COLO668 (cell line): Measurements from ENCODE around the gene LIN9.
"Not testable (repeated sequence)": the region's sequence is repeated elsewhere in the genome, so short reads cannot be mapped to it uniquely, and the experiment has no call there.

Source experiments
- DNase-seq: peaks from one replicate; lab custom pipeline; 2025; ENCODE audit not compliant: unreplicated experiment; lab: John Stamatoyannopoulos, UW

The LIN9 gene

DNA sequence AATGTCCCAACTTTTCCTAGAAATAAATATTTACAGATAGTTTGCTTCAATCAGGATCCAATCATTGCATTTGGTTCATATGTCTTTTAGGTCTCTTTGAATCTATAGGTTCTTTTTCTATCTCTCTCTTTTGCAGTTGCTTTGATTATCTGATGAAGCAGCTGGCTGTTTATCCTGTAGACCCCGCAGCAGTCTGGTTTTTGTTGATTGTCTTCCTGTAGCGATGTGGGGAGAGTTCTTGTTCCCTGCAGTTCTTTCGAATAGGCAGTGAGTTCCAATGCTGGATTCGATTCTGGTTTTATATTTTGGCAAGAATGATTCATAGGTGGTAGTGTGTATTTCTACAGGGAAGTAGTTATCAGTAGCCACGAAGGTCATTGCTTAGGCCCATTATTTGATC lies 92.9 kb downstream of the LIN9 start:
- no peak for DNase-seq

DNA sequence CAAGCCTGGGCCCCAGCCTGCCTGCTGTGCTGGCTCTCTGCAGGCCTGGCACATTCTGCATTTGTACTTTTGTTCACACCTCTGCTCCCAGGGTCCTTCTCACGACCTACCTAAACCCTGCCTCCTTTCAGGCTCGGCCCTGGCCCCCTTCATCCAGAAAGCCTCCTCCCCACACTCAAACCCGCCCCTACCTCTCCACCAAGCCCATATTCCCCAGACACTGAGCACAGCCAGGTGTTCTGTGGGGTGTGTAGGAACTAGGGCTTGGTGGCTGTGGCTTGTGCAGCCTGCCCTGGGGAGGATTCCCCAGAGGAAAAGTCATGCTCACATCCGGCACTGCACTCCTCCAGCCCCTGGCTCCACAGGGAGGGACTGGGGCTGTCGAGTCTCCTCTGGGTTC lies 93.7 kb downstream of the LIN9 start:
- DNase-seq: no peak

DNA sequence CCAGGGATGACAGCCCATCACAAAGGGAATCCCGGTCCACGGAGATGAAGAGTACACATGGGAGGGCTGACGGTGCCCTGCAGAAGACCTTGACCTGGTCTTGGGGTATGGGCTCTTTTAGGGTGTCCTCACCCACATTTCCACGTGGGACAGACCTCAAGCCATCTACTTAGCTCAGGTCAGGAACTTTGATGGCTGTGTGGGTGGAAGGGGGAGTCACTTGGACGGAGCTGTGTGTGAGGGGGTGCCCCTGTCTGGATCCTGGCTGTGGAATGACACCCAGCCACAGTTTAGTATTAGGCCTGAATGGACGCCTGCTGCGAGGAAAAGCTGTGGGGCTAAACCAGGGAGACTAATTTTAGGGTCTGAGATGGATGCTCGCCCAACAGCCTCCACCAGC lies 96.4 kb downstream of the LIN9 start:
- DNase-seq: no peak

DNA sequence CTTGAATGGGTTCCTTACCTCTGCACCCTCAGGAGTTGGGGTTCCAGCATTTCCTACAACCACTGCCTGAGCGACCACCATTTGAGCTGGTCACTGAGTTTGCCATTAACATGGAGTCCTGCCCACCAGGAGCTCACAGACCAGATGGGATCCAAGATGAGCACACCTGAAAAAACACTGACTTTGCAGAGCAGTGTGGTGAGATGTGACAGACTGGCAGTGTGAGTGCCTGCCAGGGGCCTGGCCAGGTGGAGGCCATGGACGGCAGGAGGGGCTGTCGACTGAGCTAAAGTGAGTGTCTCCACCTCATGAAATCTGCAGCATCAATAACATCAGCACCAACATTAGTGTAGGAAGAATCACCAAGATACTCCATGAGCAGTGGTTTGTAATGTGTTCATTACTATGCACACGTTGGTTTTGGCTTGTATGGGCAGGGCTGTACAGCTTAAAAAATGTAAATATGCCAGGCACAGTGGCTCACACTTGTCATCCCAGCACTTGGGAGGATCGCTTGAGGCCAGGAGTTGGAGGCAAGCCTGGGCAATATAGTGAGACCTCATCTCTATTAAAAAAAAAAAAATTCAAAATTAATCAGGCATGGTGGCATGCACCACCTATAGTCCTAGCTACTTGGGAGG lies 97.7 kb downstream of the LIN9 start:
- DNase-seq: no peak

DNA sequence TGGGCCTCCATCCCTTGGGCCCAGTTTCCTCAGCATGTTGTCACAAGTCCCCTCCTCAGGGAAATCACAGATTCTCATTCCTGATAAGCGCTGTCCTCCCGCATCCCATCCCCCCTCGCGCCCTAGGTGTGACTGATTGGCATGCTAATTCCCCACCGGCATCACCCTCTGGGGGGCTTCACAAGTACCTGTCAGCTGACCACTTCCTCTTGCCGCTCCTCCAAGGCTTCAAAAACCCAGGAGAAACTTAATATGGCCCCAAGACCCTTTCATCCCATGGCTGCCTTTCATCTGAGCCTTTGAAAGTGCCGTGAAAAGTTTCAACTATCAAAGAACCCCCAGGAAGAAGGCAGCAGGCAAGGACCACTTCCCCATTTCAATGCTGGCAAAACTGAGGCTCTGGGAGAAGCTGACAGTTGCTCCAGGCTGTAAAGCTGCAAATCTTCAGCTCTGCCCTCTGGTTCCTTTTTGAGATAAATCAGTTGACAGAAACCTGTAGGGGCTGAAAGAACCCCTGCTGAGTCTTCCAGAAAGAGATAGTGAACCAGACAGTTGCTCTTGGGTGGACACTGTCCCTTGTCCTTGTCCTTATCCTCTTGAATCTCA lies 98.3 kb downstream of the LIN9 start:
- no peak for DNase-seq

DNA sequence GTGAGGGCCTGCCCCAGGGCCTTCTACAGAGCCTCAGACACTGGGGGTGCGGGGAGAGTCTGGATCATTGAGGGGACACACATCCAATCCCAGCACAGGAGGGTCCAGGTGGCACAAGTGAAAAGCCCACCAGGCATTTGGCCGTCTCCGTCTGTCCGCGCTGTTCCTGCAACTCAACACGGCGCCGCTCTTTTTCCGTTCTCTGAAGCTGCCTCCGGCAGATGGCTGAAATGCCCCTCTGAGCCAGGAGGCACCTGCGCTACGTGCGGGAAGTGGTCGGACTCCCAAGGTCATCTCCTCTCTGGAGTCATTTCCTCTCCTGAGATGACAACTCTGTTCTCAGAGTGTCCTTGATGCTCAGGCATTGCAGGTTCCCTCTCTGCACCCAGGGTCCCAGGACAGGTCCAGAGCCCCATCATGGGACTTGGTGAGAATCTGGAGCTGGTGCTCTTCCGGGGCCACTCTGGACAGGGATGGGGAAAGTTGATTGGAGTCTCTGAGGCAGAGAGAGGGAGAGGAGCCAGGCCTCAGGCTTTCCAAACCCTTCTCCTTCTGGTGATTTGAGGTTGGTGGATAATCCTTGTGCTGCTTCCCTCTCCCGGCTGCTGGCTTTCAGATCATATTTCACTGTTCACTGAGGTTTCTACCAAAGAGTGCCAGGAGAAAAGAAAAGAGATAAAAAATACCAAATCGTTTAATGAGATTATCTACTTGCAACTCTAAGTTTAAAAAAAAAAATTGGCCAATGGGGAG lies 99.5 kb downstream of the LIN9 start:
- DNase-seq: no peak

DNA sequence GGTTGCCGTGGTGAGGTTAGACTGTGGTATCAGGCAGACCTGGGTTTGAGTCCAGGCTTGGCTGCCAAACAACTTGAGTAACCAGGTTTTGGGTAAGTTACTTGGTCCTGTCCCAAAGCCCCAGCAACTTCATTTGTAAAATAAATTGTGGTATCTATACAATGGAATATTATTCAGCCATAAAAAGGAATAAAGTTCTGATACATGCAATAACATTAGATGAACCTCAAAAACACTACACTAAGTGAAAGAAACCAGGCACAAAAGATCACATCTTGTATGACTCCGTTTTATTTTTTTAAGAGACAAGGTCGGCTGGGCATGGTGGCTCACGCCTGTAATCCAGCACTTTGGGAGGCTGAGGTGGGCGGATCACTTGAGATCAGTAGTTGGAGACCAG lies 101.9 kb downstream of the LIN9 start:
- DNase-seq: no peak

DNA sequence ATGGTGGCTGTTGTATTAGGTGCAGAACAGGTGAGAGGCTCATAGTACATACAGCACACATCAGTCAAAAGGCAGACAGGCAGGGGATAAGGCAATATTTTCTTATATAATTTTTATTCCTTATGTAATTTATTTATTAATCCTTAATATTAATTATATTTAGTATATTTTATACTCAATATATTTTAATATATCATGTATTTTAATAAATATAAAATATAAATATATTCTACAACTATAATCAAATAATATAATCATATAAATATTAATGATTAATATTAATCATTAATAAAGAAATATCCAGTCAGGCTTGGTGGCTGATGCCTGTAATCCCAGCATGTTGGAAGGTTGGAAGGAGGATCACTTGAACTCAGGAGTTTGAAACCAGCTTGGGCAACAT lies 104.8 kb downstream of the LIN9 start:
- DNase-seq: no peak

DNA sequence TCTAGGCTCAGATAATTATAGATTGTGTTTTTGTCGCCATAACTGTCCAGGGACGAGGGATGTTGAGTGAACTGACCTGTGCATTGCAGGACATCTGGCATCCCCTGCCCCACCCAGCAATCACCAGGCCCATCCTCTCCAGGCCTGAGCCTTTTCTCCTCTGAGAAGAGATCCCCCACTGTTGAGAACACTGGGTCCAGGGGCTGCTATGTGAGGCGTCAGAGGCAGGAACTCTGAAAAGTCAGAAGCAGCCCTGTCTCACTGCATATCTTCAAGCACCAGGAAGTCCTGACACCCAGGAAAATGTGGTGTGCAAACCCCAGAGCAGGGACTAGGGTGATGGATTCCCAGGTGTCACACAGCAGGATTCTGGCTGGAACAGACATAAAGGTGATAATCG lies 105.3 kb downstream of the LIN9 start:
- no peak for DNase-seq

DNA sequence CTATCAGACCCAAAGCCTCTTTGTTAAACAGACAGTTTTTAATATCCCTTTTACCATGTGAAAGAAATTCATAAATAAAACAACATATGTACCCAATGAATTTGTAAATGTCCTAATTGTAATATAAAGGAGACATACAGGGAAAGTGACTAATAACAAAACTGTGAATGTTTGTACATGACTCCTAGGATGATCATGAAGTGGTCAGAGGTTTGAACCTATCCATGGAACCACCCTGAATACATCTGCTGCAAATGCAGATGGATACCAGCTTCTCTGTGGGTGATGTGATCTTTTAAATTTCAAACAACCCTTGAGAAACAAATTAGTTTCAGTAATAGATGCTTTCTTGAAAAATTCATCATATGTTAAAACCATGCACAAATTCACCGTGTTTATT lies 105.7 kb downstream of the LIN9 start:
- no peak for DNase-seq

DNA sequence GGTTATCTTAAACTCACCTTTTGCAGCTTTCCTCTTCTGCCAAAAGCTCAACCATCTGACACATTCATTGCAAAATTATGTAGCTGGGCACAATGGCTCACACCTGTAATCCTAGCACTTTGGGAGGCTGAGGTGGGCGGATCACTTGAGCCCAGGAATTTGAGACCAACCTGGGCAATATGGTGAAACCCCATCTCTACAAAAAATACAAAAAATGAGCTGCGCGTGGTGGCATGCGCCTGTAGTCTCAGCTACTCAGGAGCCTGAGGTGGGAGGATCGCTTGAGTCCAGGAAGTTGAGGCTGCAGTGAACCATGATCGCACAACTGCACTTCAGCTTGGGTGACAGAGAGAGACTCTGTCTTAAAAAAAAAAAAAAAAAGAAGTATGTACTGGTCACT lies 106.3 kb downstream of the LIN9 start:
- not testable (repeated sequence) for DNase-seq

DNA sequence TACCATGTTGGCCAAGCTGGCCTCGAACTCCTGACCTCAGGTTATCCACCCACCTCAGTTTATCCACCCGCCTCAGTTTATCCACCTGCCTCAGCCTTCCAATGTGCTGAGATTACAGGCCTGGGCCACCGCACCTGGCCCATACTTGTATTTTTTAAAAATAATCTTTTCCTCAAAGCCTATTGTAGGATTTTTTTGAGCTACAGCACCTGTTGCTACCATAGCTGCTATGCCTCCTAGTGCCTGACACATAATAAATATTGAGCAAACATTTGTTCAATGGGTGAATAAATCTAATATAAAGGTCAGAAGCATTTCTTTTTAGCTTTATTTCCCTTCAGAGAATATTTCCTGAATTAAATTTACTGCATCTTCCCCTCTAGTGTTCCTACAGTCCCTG lies 106.7 kb downstream of the LIN9 start:
- no peak for DNase-seq

DNA sequence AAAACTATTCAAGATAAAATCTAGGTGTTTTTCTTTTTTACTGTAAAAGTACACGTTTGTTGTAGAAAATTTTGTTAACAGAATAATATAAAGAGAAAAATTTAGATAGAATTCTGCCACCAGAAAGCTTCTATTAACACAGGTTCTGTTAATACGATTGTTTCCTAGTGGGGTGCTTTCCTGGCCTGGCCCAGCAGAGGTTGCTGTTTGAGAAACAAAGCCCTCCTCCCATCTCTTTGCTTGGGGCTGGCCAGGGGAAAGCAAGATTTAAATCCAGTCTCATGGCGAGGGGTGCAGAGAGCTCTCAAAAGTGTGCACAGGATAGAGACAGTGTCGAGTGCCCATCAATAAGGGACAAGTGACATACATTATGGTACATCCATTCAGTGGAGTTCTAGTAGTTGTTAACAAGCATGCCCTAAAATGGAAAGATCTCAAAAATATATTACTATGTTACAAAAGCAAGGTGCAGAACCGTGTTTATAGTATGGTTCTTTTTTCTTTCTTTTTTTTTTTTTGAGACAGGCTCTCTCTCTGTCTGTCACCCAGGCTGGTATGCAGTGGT lies 107.9 kb downstream of the LIN9 start:
- DNase-seq: no peak

DNA sequence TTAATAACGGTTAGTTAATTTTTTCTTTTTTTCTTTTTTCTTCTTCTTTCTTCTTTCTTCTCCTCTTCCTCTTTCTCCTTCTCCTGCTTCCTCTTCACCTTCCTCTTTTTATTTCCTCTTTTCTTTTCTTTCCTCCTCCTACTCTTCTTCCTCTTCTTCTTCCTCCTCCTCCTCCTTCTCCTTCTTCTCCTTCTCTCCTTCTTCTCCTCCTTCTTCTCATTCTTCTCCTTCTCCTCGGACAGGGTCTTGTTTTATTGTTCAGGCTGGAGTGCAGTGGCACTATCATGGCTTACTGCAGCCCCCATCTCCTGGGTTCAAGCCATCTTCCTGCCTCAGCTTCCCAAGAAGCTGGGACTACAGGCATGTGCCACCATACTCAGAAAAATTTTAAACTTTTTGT lies 109.0 kb downstream of the LIN9 start:
- no peak for DNase-seq

DNA sequence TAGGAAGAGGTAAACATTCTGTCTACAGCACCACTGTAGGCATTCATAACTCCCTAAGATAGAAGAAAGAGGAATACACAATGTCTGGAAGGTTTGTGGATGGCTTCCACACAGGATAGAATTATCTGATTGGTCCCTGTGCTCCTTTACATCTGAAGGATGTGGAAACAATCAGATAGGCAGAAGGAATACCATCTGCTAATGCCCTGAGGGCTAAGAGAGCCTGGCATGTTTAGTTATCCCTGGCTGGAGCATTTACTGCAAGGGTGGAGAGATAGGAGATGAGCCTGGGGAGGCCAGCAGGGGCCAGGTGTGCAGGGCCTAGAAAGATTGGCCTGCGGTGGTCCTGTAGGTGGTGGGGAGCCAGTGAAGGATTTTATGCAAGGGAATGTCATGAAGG lies 113.8 kb downstream of the LIN9 start:
- peak; percentile 33 for DNase-seq

DNA sequence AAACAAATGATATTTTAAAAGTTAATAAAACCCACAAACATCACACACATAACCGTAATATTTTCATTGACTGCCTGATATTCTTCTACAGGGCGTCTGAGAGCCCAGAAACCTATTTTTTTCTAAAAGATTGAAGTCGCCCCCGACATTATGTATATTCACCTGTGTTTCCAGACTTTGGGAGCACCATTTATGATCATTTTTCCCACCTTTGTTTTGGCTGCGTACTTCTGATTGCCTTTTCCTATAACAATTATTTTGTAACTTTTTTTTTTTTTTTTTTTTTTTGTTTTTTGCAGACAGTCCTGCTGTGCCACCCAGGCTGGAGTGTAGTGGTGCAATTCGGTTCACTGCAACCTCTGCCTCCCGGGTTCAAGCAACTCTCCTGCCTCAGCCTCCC lies 121.6 kb downstream of the LIN9 start:
- DNase-seq: no peak

DNA sequence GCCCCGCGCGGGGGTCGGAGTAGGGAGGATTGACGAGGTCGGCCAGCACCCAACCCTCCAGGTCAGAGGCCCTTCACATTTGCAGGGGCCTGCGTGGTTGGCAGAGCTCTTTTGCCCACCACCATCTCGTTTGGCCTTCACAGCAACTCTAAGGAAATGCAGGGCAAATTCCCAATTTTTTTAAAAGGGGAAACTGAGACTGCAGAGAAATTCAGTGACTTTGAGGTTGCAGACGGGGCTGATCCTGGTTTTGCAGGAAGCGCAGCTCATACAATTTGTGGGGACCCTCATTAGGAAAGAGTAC lies 122.0 kb downstream of the LIN9 start:
- DNase-seq: no peak

DNA sequence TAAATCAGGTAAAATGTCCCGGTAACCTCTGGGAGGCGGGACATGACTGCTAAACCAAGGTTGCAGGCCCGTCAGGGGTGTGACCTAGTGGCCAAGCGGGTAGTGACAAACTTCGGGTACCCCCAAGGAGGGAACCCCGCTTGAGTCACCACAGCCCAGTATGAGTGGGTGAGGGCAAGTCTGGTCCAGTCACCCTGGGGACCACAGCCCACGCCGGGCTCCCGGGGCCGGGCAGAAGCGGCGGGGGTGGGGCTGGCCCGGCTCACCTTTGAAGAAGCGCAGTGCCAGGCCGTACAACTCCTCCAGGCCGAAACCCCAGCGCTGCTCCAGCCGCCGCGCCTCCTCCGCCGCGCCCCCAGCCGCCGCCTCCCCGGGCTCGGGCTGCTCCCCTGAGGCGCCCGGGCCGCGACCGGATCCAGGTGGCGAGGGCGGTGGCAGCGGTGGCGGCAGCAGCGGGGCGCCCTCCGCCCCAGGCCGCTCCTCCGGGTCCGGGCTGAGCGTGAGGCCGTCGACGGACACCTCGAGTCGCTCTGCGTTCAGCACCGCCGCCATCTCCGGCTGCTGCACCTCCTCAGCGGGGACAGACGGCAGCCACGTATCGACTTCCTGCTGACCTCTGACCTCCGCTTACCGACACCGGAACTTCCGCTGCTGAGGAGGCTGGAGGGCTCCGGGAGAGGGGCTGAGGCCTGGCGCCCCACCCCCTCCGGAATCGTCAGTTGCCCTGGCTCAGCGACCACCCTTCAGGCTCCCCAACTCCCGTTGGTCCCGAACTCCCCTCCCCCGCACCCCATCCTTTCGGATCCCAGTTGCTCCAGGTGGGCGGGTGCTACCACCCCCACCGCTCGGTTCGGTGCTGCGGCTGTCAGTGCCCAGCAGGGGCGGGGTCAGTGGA lies 122.6 kb downstream of the LIN9 start, which contains the start of gene ACBD3:
Gene ACBD3 (minus strand): TSS at position 618 of the 895 bp plus-strand sequence. CDS start 66 bp downstream, at position 552.
- peak; percentile 89 for DNase-seq

DNA sequence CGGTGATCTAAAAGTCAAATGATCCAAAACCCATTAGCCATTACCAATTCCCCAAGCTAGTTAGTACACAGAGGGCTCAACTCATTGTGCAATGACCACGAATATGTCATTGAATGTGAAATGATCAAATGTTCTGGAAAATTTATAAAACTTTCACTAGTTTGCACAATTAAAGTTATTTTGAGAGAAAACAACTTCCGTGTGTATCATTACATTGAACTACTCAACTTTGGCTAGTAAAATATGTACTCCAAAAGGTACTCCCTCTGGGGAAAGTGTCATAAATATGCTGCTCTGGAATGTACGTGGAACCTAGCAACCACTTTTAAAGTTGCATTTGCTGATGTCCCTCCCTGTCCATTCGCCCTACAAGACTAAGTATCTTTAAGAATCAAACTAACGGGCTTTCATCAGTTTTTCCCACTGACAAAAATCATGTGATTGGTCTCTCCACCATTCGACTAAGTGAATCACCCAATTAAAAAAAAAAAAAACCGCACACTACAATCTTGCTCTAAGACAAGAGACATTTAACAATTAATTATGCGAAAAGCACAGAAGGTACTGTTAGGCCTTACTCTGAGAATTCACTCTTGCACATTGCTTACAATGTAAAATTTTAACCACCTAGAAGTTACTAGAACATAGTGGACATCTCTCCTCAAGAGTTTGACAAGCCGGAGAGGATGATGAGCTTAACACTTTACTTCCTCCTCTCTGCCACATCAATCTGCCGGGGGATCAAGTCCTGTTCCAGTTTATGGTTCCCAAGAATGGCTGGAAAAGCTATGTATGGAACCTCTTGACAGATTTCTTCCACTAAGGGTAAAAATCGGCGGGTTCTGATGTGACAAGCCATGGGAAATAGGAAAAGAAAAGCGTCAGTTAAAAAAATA lies 123.6 kb downstream of the LIN9 start:
- DNase-seq: no peak

DNA sequence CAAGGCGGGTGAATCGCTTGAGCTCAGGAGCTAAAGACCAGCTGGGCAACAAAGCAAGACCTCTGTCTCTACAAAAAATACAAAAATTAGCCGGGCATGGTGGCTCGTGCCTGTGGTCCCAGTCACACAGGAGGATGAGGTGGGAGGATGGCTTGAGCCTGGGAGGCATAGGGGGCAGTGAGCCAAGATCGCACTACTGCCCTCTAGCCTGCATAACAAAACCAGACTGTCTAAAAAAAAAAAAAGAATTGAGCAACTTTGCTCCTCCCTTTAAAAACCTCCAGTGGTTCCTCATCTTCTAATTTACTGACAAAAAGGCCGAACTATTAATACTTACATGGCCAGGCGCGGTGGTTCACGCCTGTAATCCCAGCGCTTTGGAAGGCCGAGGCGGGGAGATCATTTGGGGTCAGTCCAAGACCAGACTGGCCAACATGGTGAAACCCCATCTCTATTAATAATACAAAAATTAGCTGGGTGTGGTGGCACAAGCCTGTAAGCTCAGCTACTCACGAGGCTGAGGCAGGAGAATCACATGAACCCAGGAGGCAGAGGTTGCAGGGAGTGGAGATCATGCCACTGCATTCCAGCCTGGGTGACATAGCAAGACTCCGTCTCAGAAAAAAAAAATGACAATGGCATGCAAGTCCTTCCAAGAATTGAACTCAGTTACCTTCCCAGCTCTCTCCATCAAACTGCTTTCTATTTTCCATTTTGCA lies 126.8 kb downstream of the LIN9 start:
- DNase-seq: no peak
